ENCODE data around the gene MS4A6E.

- no peak for TF ChIP-seq EZH2 (IDR thresholded peaks at IDR 0.05)
- no peak for TF ChIP-seq CTCF (IDR thresholded peaks at IDR 0.05)
- no peak for TF ChIP-seq EZH2phosphoT487 (IDR thresholded peaks at IDR 0.05)
Measured at GRCh38 chr11:60360621-60361020, 33.6 kb downstream of the MS4A6E start.

Data from neural progenitor cell (in vitro differentiated cells).